Suprapubic skin (tissue), 4 donors: ENCODE results near the gene ABCC1. TPM values are rescaled to one million over a fixed set of nuclear protein-coding genes. Genes with fewer than 3 reads are reported as not detected.
"Not testable (repeated sequence)": the region's sequence is repeated elsewhere in the genome, so short reads cannot be mapped to it uniquely, and the experiment has no call there.

Source experiments
- DNase-seq, 2 donors: peaks; one replicate each; pipeline ENCODE4 v3.0.0-alpha.2; 2019; ENCODE audit warnings: low spot score in 2 of 2
- H3K27ac ChIP-seq: fragments of 200-600 bp; sonication (generic); one replicate; pipeline ENCODE4 v1.5.1; 2019
- H3K27me3 ChIP-seq: fragments of 200-600 bp; sonication (generic); one replicate; pipeline ENCODE4 v1.5.1; 2019
- H3K36me3 ChIP-seq: fragments of 200-600 bp; sonication (generic); one replicate; pipeline ENCODE4 v1.5.1; 2019
- H3K4me1 ChIP-seq: fragments of 200-600 bp; sonication (generic); one replicate; pipeline ENCODE4 v1.5.1; 2019
- H3K4me3 ChIP-seq: fragments of 200-600 bp; sonication (generic); one replicate; pipeline ENCODE4 v1.5.1; 2019; ENCODE audit warnings: mild to moderate bottlenecking
- H3K9me3 ChIP-seq: fragments of 200-600 bp; sonication (generic); one replicate; pipeline ENCODE4 v1.5.1; 2019
- EP300 ChIP-seq: sonication (generic); formaldehyde crosslinking; IDR thresholded peaks from one replicate; pipeline ENCODE4 v1.6.1; 2017; ENCODE audit warnings: antibody characterized with exemption
- POLR2A ChIP-seq, 2 donors: fragments of 450-650 bp; IDR thresholded peaks; one replicate each; pipeline ENCODE4 v1.6.1; 2017; ENCODE audit warnings: antibody characterized with exemption in 2 of 2, mild to moderate bottlenecking in 2 of 2, moderate library complexity in 2 of 2
- POLR2AphosphoS5 ChIP-seq, 3 donors: sonication (generic); formaldehyde crosslinking; IDR thresholded peaks; one replicate each; pipeline ENCODE4 v1.6.1; 2017; ENCODE audit warnings: antibody characterized with exemption in 3 of 3
- WGBS: methylation state at CpG from one replicate; pipeline ENCODE4 v1.1.5; 2018; 5-methylcytosine and 5-hydroxymethylcytosine counted together
- total RNA-seq, 4 donors: library from RNA; depleted of rRNA; stranded (reverse); fragments of >200 nt; gene quantifications; one replicate each; pipeline ENCODE4 v1.1.0, GENCODE V29; 2016
- TF ChIP-seq, protein P1 (sequence below), 2 donors: fragments of 200-600 bp in 1 of 2; fragments of 450-650 bp in 1 of 2; sonication (generic) in 1 of 2; IDR thresholded peaks; one replicate each; pipeline ENCODE4 v1.5.1; 2016 to 2019; ENCODE audit warnings: antibody characterized with exemption in 2 of 2, mild to moderate bottlenecking in 1 of 2, moderate library complexity in 1 of 2

ABCC1 gene
- total RNA-seq, 4 donors from 2014 or later = 22.1 to 37.4 (median 27.2) TPM

DNA sequence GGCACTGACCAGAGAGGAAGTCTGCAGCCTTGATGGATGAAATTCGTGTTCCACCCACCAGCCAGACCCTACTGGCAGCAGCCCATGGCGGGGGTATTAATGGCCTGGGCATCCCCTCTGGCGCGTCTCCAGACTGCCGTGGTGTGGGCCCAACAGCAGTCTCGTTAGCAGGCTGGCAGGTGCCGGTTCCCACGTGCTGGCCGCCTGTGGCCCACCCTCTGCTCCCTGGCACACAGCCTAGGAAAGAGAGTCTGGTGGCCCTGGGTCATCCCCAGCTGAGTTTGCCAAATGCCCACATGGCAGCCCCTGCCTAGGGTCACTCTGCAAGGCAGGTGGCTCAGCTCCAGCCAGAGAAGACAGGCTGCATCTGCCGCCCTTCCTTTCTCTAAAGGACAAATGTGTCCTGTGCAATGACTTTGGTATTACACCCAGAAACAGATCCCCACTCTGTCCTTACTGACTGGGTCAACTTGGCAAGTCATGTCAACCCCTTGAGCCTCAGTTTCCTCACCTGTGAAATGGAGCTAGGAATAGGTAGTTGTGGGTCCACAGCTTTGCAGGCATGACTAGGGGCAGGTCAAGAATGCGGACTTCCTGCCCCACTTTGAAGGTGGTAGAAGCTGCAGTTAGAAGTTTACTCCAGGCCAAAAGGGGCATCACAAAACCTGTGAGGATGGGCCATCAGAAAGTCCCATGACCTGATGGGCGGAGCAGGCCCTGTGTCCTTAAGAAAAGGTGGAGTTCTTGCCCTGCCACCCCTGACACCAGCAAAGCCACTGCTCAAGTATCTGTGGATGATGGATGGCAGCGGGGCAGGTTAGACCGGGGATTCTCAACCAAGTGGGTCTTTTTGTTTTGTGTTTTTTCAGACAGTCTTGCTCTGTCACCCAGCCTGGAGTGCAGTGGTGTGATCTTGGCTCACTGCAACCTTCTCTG, 197.2 kb downstream of the ABCC1 start:
- no peak for DNase-seq
- WGBS = 88% methylated on average over 10 of the region's 14 CpGs
- peaks cover 12% of the 10 kb centered on the region for H3K4me1 ChIP-seq
- TF ChIP-seq, protein P1, sequence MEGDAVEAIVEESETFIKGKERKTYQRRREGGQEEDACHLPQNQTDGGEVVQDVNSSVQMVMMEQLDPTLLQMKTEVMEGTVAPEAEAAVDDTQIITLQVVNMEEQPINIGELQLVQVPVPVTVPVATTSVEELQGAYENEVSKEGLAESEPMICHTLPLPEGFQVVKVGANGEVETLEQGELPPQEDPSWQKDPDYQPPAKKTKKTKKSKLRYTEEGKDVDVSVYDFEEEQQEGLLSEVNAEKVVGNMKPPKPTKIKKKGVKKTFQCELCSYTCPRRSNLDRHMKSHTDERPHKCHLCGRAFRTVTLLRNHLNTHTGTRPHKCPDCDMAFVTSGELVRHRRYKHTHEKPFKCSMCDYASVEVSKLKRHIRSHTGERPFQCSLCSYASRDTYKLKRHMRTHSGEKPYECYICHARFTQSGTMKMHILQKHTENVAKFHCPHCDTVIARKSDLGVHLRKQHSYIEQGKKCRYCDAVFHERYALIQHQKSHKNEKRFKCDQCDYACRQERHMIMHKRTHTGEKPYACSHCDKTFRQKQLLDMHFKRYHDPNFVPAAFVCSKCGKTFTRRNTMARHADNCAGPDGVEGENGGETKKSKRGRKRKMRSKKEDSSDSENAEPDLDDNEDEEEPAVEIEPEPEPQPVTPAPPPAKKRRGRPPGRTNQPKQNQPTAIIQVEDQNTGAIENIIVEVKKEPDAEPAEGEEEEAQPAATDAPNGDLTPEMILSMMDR (IDR thresholded peaks at IDR 0.05) = no peak
- TF ChIP-seq EP300 (no peak), POLR2AphosphoS5 (IDR thresholded peaks at IDR 0.05) (no peak), POLR2A (IDR thresholded peaks at IDR 0.05) (no peak)
- H3K9me3 ChIP-seq = no peaks in the 10 kb centered on the region
- H3K4me3 ChIP-seq = no peak overlapping the region
- no peak overlapping the region for H3K27ac ChIP-seq
- H3K36me3 ChIP-seq = peaks cover 18% of the 10 kb centered on the region
- no peaks in the 10 kb centered on the region for H3K27me3 ChIP-seq

- H3K4me1 ChIP-seq = peaks cover 12% of the 10 kb centered on the region
- H3K9me3 ChIP-seq = no peaks in the 10 kb centered on the region
- no peak overlapping the region for H3K4me3 ChIP-seq
- TF ChIP-seq, protein P1 (IDR thresholded peaks at IDR 0.05) = no peak
- TF ChIP-seq EP300 (no peak), POLR2AphosphoS5 (IDR thresholded peaks at IDR 0.05) (no peak), POLR2A (IDR thresholded peaks at IDR 0.05) (no peak)
- H3K27ac ChIP-seq = no peak overlapping the region
- WGBS = 91% methylated on average over 16 of the region's 17 CpGs
- H3K27me3 ChIP-seq = no peaks in the 10 kb centered on the region
- peaks cover 12% of the 10 kb centered on the region for H3K36me3 ChIP-seq
- DNase-seq = no peak
Measured at GRCh38 chr16:16147316-16147999, 198.0 kb downstream of the ABCC1 start.

DNA sequence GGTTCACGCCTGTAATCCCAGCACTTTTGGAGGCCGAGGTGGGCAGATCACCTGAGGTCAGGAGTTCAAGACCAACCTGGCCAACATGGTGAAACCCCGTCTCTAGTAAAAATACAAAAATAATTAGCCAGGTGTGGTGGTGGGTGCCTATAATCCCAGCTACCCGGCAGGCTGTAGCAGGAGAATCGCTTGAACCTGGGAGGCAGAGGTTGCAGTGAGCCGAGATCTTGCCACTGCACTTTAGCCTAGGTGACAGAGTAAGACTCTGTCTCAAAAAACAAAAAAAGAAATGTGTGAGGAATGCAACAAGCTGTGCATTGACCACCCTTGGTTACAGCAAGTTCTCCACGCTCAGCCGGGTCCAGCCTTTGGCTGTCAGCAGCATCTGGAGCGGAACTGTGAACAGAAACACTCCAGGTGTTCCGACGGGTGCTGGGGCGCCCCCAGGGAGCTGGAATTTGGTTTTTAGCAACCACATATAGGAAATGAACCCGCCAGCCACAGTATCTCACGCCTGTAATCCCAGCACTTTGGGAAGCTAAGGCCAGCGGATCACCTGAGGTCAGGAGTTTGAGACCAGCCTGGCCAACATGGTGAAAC, 198.7 kb downstream of the ABCC1 start:
- 82% methylated on average over 14 of the region's 15 CpGs for WGBS
- not testable (repeated sequence) for DNase-seq, H3K9me3 ChIP-seq, H3K27ac ChIP-seq, H3K4me3 ChIP-seq, H3K27me3 ChIP-seq
- Histone ChIP-seq H3K4me1 (peaks cover 12% of the 10 kb centered on the region), H3K36me3 (peaks cover 12% of the 10 kb centered on the region)

- 86% methylated on average over 9 of the region's 9 CpGs for WGBS
- no peak for TF ChIP-seq EP300
- no peak for TF ChIP-seq POLR2AphosphoS5 (IDR thresholded peaks at IDR 0.05)
- TF ChIP-seq, protein P1 (IDR thresholded peaks at IDR 0.05) = no peak
- TF ChIP-seq POLR2A (IDR thresholded peaks at IDR 0.05) = no peak
- peaks cover 12% of the 10 kb centered on the region for H3K4me1 ChIP-seq
- no peaks in the 10 kb centered on the region for H3K9me3 ChIP-seq
- no peak overlapping the region for H3K27ac ChIP-seq
- H3K27me3 ChIP-seq = no peaks in the 10 kb centered on the region
- peaks cover 9% of the 10 kb centered on the region for H3K36me3 ChIP-seq
- no peak for DNase-seq
- H3K4me3 ChIP-seq = no peak overlapping the region
Measured at GRCh38 chr16:16148755-16149154, 199.3 kb downstream of the ABCC1 start.

GRCh38 chr16:16149710-16150116, 200.3 kb downstream of the ABCC1 start:
- DNase-seq = no peak
- WGBS = 87% methylated on average over 5 of the region's 10 CpGs
- H3K9me3 ChIP-seq = no peaks in the 10 kb centered on the region
- H3K4me1 ChIP-seq = peaks cover 12% of the 10 kb centered on the region
- peaks cover 6% of the 10 kb centered on the region for H3K36me3 ChIP-seq
- no peak overlapping the region for H3K4me3 ChIP-seq
- no peaks in the 10 kb centered on the region for H3K27me3 ChIP-seq
- TF ChIP-seq POLR2A (IDR thresholded peaks at IDR 0.05) (no peak), EP300 (no peak), POLR2AphosphoS5 (IDR thresholded peaks at IDR 0.05) (no peak)
- TF ChIP-seq, protein P1 (IDR thresholded peaks at IDR 0.05) = no peak
- H3K27ac ChIP-seq = no peak overlapping the region
